Measurements from ENCODE around the gene GPR37.

Gene GPR37

DNA sequence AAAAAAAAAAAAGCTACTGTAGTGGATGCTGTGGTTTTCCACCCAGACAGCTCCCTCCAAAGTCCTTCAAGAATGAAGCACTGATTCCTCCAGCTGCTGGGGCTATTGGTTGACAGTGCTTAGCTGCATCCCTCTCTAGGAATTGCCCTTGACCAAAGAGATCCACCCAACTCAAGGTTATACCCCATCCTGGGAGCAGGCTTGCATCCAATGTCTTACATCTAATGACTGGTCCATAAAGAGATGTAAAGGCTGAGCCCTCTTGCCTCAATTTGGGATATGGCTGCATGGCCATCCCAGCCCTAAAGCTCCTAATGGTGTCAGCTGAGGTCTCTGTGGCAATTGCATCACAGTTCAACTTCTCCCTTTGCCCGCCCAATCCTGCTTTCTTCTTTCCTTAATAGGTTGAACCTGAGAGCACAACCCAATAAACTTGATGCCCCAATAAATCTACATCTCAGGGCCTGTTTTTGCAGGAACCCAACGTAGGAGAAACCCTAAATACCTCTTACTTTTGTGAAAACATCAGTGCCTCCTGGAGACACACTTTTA lies 4.4 kb downstream of the GPR37 start:
- TF ChIP-seq, protein P1, sequence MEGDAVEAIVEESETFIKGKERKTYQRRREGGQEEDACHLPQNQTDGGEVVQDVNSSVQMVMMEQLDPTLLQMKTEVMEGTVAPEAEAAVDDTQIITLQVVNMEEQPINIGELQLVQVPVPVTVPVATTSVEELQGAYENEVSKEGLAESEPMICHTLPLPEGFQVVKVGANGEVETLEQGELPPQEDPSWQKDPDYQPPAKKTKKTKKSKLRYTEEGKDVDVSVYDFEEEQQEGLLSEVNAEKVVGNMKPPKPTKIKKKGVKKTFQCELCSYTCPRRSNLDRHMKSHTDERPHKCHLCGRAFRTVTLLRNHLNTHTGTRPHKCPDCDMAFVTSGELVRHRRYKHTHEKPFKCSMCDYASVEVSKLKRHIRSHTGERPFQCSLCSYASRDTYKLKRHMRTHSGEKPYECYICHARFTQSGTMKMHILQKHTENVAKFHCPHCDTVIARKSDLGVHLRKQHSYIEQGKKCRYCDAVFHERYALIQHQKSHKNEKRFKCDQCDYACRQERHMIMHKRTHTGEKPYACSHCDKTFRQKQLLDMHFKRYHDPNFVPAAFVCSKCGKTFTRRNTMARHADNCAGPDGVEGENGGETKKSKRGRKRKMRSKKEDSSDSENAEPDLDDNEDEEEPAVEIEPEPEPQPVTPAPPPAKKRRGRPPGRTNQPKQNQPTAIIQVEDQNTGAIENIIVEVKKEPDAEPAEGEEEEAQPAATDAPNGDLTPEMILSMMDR (conservative IDR thresholded peaks at IDR 0.05; ENCODE audit: low read depth, low read length), result no peak
- no peak overlapping the region for H3K4me3 ChIP-seq (ENCODE audit: low read length)
- no peak for DNase-seq (ENCODE audit: low read depth)

DNA sequence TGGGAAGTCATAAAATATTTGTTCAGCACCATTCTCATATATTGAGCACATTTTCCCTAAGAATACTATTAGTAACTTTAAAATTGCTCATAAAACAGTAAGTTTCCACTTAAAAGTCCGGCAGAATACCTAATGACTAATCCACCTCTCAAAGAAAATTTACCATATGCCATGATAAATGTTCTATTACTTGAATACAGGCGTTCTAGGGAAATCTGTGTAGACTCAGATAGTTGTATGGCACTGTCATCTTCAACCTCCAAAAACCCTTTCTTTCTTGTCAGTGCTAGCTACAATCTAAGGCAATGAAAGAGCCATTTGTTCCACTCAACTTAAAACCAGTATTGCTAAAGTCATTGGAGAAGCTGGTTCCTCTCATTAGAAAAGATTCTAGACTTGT lies 7.3 kb downstream of the GPR37 start:
- DNase-seq (ENCODE audit: low read depth), result no peak
- TF ChIP-seq, protein P1 (conservative IDR thresholded peaks at IDR 0.05; ENCODE audit: low read depth, low read length), result no peak
- H3K4me3 ChIP-seq (ENCODE audit: low read length), result no peak overlapping the region

DNA sequence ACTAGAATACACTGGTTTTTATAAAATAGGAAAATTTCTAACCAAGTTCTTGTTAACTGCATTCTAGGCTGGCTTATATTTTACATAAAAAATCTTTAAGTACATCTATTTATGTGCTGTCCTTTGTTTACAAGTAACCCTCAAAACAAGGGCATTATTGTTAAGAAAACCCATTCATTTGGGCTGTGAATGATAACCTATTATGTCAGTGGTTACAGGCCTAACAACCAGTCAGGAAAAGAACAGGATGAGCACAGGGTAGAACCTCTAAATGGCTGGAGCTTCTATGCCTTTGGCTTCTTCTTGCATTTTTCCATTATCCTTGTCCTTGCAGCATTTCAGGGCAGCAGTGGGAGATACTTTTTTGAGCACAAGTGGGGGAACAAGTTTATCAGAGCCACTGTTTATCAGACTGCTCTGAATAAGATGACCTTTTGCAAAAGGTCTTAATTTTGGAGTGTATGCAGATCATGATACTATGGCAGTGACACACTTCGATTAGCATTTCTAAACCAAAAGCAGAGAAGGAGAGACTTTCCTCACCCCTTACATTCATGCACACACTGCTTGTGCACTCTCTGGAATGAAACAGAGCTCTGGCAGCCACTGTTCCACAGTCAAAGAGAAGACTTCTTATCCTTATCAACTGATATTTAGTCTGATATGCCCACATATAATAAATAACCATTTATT lies 10.9 kb downstream of the GPR37 start:
- TF ChIP-seq, protein P1 (conservative IDR thresholded peaks at IDR 0.05; ENCODE audit: low read depth, low read length), result no peak
- no peak for DNase-seq (ENCODE audit: low read depth)
- H3K4me3 ChIP-seq (ENCODE audit: low read length), result no peak overlapping the region

DNA sequence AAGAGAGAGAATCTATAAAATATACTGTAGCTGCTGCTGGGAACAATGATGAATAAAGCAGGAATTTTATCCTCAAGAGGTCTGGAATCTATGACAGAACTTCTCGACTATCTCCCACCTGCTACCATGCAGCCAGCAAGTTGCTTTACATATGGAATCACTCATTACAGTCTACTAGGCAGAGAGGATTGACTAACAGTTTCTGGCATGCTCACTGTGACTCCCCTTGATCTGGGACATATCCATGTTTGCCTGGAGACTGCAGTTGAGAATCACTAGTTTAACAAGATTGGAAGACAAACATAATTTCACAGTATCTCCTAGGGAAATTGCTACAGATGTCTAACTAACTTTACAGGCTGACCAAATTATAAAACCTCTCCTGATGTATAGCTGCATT lies 13.3 kb downstream of the GPR37 start:
- TF ChIP-seq, protein P1 (conservative IDR thresholded peaks at IDR 0.05; ENCODE audit: low read depth, low read length), result no peak
- no peak for DNase-seq (ENCODE audit: low read depth)
- H3K4me3 ChIP-seq (ENCODE audit: low read length), result no peak overlapping the region

- DNase-seq (ENCODE audit: low read depth), result no peak
- TF ChIP-seq, protein P1 (conservative IDR thresholded peaks at IDR 0.05; ENCODE audit: low read depth, low read length), result no peak
- H3K4me3 ChIP-seq (ENCODE audit: low read length), result no peak overlapping the region
Measured at GRCh38 chr7:124751027-124751426, 14.6 kb downstream of the GPR37 start.

- no peak overlapping the region for H3K4me3 ChIP-seq (ENCODE audit: low read length)
- TF ChIP-seq, protein P1 (conservative IDR thresholded peaks at IDR 0.05; ENCODE audit: low read depth, low read length), result no peak
- no peak for DNase-seq (ENCODE audit: low read depth)
Measured at GRCh38 chr7:124747072-124747471, 18.5 kb downstream of the GPR37 start.

DNA sequence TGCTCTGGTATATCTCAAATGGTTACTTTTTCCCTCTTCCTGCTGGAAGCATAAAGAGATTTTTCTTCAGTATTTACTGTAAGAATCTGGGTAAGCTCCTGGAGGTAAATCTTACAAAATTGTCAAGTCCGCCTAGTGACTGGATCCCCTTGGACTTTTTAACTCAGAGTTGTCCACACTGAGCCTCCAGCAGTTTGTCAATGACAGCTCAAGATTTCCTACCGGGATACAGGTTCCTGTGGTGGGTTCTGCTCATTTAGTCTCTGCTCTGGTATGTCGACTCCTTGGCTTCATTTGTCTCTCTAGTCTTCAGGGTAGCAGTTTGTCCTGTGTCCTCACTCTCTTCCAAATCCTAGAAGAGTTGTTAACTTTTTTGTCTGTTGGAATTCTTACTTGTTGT lies 27.0 kb downstream of the GPR37 start:
- TF ChIP-seq, protein P1 (conservative IDR thresholded peaks at IDR 0.05; ENCODE audit: low read depth, low read length), result no peak
- no peak for DNase-seq (ENCODE audit: low read depth)
- H3K4me3 ChIP-seq (ENCODE audit: low read length), result no peak overlapping the region
